Measurements from ENCODE around the gene SEMA3A. TPM values are rescaled to one million over a fixed set of nuclear protein-coding genes. Genes with fewer than 3 reads are reported as not detected.
"Not testable (repeated sequence)": the region's sequence is repeated elsewhere in the genome, so short reads cannot be mapped to it uniquely, and the experiment has no call there.

Gene SEMA3A
- 1.9 TPM for total RNA-seq
- long read RNA-seq: 0 reads

DNA sequence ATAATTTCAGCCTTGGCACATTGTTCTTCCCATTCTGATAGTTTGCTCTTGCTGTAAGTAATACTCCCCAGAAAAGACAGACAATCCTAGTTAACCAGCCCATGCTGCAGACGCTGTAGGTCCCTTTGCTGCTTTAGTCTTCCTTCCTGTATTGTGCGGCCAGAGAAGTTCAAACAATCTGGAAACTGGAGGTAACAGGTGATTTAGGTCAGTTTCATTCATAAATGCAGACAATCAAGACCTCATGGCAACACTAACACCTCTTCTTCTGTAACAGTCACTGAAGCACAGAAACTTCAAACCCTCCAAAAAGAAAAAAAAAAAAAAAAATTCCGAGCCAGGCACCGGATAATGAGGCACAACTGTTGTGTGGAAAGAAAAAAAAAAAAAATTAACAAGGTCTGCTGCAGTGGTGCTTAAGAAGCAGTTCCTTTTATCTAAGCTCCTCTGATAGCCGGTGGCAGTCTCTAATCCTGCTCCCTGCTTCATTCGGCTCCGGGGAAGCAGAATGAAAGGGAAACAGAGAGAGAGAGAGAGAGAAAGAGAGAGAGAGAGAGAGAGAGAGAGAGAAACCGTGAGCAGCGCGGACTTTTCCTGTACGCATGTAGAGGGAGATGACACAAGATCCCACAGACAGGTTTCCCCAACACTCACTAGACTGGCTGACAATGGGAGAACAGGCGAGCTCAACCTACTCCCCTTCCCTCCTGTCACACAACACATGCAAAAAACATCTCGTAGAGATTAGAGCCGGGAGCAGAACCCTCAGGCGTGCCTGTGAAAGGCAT, at the start of gene SEMA3A:
Gene SEMA3A (minus strand): TSS at position 306 of the 788 bp plus-strand sequence. CDS start 203 bp downstream, at position 103.
- H3K4me3 ChIP-seq: peak within 1 kb of the TSS; percentile 64
- TF ChIP-seq, protein P1, sequence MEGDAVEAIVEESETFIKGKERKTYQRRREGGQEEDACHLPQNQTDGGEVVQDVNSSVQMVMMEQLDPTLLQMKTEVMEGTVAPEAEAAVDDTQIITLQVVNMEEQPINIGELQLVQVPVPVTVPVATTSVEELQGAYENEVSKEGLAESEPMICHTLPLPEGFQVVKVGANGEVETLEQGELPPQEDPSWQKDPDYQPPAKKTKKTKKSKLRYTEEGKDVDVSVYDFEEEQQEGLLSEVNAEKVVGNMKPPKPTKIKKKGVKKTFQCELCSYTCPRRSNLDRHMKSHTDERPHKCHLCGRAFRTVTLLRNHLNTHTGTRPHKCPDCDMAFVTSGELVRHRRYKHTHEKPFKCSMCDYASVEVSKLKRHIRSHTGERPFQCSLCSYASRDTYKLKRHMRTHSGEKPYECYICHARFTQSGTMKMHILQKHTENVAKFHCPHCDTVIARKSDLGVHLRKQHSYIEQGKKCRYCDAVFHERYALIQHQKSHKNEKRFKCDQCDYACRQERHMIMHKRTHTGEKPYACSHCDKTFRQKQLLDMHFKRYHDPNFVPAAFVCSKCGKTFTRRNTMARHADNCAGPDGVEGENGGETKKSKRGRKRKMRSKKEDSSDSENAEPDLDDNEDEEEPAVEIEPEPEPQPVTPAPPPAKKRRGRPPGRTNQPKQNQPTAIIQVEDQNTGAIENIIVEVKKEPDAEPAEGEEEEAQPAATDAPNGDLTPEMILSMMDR (IDR thresholded peaks at IDR 0.05; ENCODE audit: borderline replicate concordance): no peak
- intact Hi-C loops (cut with micrococcal nuclease): loop anchor here (5.0 kb wide), 1 partner anchor 217 kb away; no protein-coding TSS in a partner anchor
- H3K4me1 ChIP-seq: peaks cover 22% of the 10 kb centered on the region
- no peaks in the 10 kb centered on the region for H3K36me3 ChIP-seq
- H3K27ac ChIP-seq (replicated peaks): no peak within 1 kb of the TSS
- H3K27me3 ChIP-seq (ENCODE audit: low read depth): no peaks in the 10 kb centered on the region
- DNase-seq: no peak
- H3K9me3 ChIP-seq (replicated peaks): no peaks in the 10 kb centered on the region

DNA sequence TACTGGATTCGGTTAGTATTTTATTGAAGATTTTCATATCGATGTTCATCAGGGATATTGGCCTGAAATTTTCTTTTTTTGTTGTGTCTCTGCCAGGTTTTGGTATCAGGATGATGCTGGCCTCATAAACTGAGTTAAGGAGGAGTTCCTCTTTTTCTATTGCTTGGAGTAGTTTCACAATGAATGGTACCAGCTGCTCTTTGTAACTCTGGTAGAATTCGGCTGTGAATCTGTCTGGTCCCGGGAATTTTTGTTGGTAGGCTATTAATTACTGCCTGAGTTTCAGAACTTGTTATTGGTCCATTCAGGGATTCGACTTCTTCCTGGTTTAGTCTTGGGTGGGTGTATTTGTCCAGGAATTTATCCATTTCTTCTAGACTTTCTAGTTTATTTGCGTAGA, 48.4 kb upstream of the SEMA3A start:
- H3K27me3 ChIP-seq (ENCODE audit: low read depth); H3K27ac ChIP-seq (replicated peaks); H3K4me3 ChIP-seq; DNase-seq; H3K4me1 ChIP-seq; H3K36me3 ChIP-seq; intact Hi-C loops (cut with micrococcal nuclease): not testable (repeated sequence)
- peaks cover 51% of the 10 kb centered on the region for H3K9me3 ChIP-seq (replicated peaks)

DNA sequence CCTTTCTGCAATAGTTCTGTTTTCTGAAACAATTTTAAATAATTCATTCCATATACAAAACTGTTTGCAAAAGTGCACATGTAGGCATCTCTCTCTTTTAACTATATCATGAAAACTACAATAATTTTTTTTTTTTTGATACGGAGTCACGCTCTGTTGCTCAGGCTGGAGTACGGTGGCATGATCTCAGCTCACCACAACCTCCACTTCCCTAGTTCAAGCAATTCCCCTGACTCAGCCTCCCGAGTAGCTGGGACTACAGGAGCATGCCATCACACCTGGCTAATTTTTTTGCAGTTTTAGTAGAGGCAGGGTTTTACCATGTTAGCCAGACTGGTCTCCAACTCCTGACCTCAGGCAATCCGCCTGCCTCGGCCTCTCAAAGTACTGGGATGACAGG, 44.0 kb upstream of the SEMA3A start:
- Histone ChIP-seq H3K27ac (replicated peaks) (no peak overlapping the region), H3K9me3 (replicated peaks) (peaks cover 24% of the 10 kb centered on the region), H3K4me1 (no peaks in the 10 kb centered on the region), H3K4me3 (no peak overlapping the region), H3K36me3 (no peaks in the 10 kb centered on the region), H3K27me3 (ENCODE audit: low read depth) (no peaks in the 10 kb centered on the region)
- DNase-seq: no peak
- TF ChIP-seq, protein P1 (IDR thresholded peaks at IDR 0.05; ENCODE audit: borderline replicate concordance): no peak
- intact Hi-C loops (cut with micrococcal nuclease): no loop called here

DNA sequence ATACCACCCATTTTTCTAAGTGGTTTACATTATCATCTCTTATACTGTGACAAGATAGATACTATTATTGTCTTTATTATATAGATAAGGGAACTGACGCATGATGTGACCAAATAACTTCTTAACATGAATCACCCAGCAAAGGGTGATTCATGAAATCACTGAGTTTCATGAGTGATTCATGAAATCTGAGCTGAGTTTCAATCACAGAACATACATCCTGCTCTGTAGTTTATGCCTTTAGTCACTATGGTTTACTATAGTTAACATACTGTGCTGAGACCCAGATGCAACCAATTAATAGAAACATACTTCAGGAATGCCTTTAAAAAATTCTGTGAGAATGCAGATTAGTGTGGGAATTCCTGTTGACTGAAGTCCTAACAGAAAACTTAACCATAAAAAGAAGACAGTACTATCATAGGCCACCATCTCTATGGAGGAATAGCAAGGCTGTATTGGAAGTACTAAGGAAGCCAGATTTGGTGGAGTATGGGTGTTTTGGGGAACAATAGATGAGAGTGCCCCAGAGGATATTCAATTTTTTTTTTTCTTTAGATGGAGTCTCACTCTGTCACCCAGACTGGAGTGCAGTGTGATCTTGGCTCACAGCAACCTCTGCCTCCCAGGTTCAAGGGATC, 43.1 kb upstream of the SEMA3A start:
- no peaks in the 10 kb centered on the region for H3K27me3 ChIP-seq (ENCODE audit: low read depth)
- H3K36me3 ChIP-seq: no peaks in the 10 kb centered on the region
- no peak for DNase-seq
- no peak overlapping the region for H3K4me3 ChIP-seq
- TF ChIP-seq, protein P1 (IDR thresholded peaks at IDR 0.05; ENCODE audit: borderline replicate concordance): no peak
- no peak overlapping the region for H3K27ac ChIP-seq (replicated peaks)
- peaks cover 19% of the 10 kb centered on the region for H3K9me3 ChIP-seq (replicated peaks)
- intact Hi-C loops (cut with micrococcal nuclease): no loop called here
- no peaks in the 10 kb centered on the region for H3K4me1 ChIP-seq

DNA sequence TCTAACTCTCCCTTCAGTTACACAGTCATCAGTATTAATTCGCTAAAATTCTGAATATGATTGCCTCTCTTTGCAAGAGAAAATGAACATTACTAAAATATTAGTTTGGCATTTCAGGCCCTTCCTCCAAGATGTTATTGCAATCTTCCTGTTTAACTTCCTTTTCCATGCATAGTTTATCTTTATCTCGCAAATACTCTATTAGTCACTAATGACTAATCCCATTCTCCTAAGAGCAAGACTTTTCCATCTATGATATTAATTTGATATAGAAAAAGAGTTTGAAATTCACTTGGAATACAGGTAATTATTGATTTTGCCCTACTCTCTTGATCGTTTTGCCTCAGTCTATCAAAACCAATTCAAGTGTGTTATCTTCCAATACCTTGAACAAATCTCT, 41.8 kb upstream of the SEMA3A start:
- Histone ChIP-seq H3K36me3 (no peaks in the 10 kb centered on the region), H3K27me3 (ENCODE audit: low read depth) (no peaks in the 10 kb centered on the region), H3K4me1 (no peaks in the 10 kb centered on the region), H3K27ac (replicated peaks) (no peak overlapping the region), H3K9me3 (replicated peaks) (peaks cover 13% of the 10 kb centered on the region), H3K4me3 (no peak overlapping the region)
- DNase-seq: no peak
- intact Hi-C loops (cut with micrococcal nuclease): no loop called here
- TF ChIP-seq, protein P1 (IDR thresholded peaks at IDR 0.05; ENCODE audit: borderline replicate concordance): no peak

DNA sequence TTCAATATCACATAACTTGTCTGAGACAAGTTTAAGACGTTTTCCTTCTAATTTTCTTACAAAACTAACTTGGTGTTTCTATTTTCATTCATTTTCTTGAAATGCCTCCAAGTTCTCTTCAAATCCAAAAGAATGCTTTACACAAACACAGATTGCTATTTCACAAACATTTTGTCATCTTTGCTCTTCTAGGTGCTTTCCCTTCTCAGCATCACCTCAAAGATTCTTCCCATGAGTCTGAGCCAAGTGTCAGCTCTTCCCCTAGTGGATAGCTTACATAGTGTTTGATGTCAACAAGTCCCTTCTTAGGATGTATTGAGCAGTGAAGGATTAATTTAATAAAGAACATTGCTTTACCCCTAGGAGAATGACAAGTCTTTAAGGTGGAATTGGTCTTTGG, 38.1 kb upstream of the SEMA3A start:
- Histone ChIP-seq H3K4me1 (no peaks in the 10 kb centered on the region), H3K36me3 (no peaks in the 10 kb centered on the region), H3K9me3 (replicated peaks) (no peaks in the 10 kb centered on the region), H3K4me3 (no peak overlapping the region), H3K27ac (replicated peaks) (no peak overlapping the region), H3K27me3 (ENCODE audit: low read depth) (no peaks in the 10 kb centered on the region)
- TF ChIP-seq, protein P1 (IDR thresholded peaks at IDR 0.05; ENCODE audit: borderline replicate concordance): no peak
- no peak for DNase-seq
- intact Hi-C loops (cut with micrococcal nuclease): no loop called here

Measured in left ventricle myocardium inferior (tissue), 1 donor.